Measurements from ENCODE around the gene MAPRE3. TPM values are rescaled to one million over a fixed set of nuclear protein-coding genes. Genes with fewer than 3 reads are reported as not detected.

MAPRE3 gene
- total and polyA plus RNA-seq, 9 of the 15 experiments (the other 6 are each of a cell fraction or from before 2014, with no cell fraction given): 0.70 to 43.2 (median 12.6) TPM

- H3K4me2 ChIP-seq (ENCODE audit: insufficient read depth, low read length): no peak overlapping the region; the same call in 1 of the 2 replicates
- H2AFZ ChIP-seq (ENCODE audit: low read depth, low read length): peak overlapping the region; percentile 86
- H3K9me1 ChIP-seq (ENCODE audit: control insufficient read depth, insufficient read depth, low read length): no peaks in the 10 kb centered on the region
- 12% methylated on average over 2 of the region's 2 CpGs for WGBS (ENCODE audit: insufficient coverage, low coverage, missing lambda C conversion rate)
- ChIA-PET POLR2A (interaction anchor here (0.9 to 2.9 kb wide), 5 partner anchors 11 to 105 kb away, joined by 3 to 32 read pairs (median 3); partner anchors contain the start of gene KHK), CTCF (ENCODE audit: low intra/inter-chr PET ratio) (interaction anchor here (0.6 kb wide), 1 partner anchor 144 kb away, joined by 5 read pairs; no protein-coding TSS in a partner anchor)
- H4K20me1 ChIP-seq (replicated peaks; ENCODE audit: control insufficient read depth, insufficient read depth, low read length): no peaks in the 10 kb centered on the region
- peaks cover 27% of the 10 kb centered on the region for H3K79me2 ChIP-seq (ENCODE audit: control insufficient read depth, insufficient read depth, low read length)
- H3K9me3 ChIP-seq (replicated peaks; ENCODE audit: control insufficient read depth, insufficient read depth, low read depth, low read length): no peaks in the 10 kb centered on the region
- peak overlapping the region; percentile 24 to 80; a peak in 2 of 4 replicates for H3K9ac ChIP-seq (ENCODE audit: insufficient read depth in 1 of 2, low read depth in 2 of 2, low read length in 2 of 2)
- peaks cover 50 to 57% of the 10 kb centered on the region in 2 experiments for H3K4me1 ChIP-seq (replicated peaks in 1 of 2; ENCODE audit: control insufficient read depth in 2 of 2, insufficient read depth in 2 of 2, low read length in 2 of 2)
- intact Hi-C loops (cut with micrococcal nuclease) (no loop called here), in situ Hi-C loops (cut with MboI) (no loop called here)
- BruUV-seq (replicated peaks): no TSS peak
- no peak for DNase-seq (ENCODE audit: extremely low read depth in 1 of 4, low spot score in 3 of 4)
- ATAC-seq: no peak
- no peak overlapping the region for H3K4me3 ChIP-seq
- peak; percentile 26 for FAIRE-seq
- H3K27ac ChIP-seq (ENCODE audit: extremely low read depth, low read depth, low read length): peak overlapping the region; percentile 23; the same call in 1 of the 3 replicates
- no peaks in the 10 kb centered on the region for H3K27me3 ChIP-seq (ENCODE audit: control insufficient read depth in 2 of 2, insufficient read depth in 2 of 2, low read length in 2 of 2)
- peaks cover 19% of the 10 kb centered on the region; the same call in 2 of the 3 replicates for H3K36me3 ChIP-seq (ENCODE audit: control insufficient read depth, insufficient read depth, low read length)
- no peak for TF ChIP-seq CHAMP1 (IDR thresholded peaks at IDR 0.05)
- no peak for TF ChIP-seq LCOR (CRISPR knock-in tag; IDR thresholded peaks at IDR 0.05)
- TF ChIP-seq CAMTA2 (CRISPR knock-in tag; conservative IDR thresholded peaks at IDR 0.05): no peak
- no peak for TF ChIP-seq PATZ1 (CRISPR knock-in tag; IDR thresholded peaks at IDR 0.05; ENCODE audit: borderline replicate concordance)
- TF ChIP-seq CREB3L1 (IDR thresholded peaks at IDR 0.05; ENCODE audit: borderline replicate concordance, low read depth): no peak
- no peak for TF ChIP-seq SMAD2 (IDR thresholded peaks at IDR 0.05; ENCODE audit: low read depth, low read length)
- no peak for TF ChIP-seq UBTF (IDR thresholded peaks at IDR 0.05; ENCODE audit: borderline replicate concordance in 1 of 2, low read depth in 2 of 2, low read length in 2 of 2)
- TF ChIP-seq TBP (optimal IDR thresholded peaks at IDR 0.05; ENCODE audit: low read depth, low read length): no peak
- 0 out of 4 replicates have a peak, but pooled peaks of 1 of the 2 experiments have one; percentile 36 for TF ChIP-seq ZNF639 (CRISPR knock-in tag; conservative IDR thresholded peaks at IDR 0.05 in 1 of 2, IDR thresholded peaks at IDR 0.05 in 1 of 2)
- TF ChIP-seq ESRRB (CRISPR knock-in tag; IDR thresholded peaks at IDR 0.05; ENCODE audit: borderline replicate concordance): no peak
These were observed 103.3 kb downstream of the MAPRE3 start for GRCh38 chr2:27073782-27074181.

Data from K562 (cell line).